Natural killer cell (primary cell): ENCODE measurements around the gene CHM. TPM values are rescaled to one million over a fixed set of nuclear protein-coding genes. Genes with fewer than 3 reads are reported as not detected.

ENCODE experiments used
- ATAC-seq, 3 donors: fragments of 150-1000 bp in 2 of 3; fragments of 200-7000 bp in 1 of 3; cut with Tn5 transposase; 1 replicate in 1 of 3; 2 replicates in 2 of 3; pipeline ENCODE4 v1.10.0; 2021; ENCODE audit warnings: mild to moderate bottlenecking in 2 of 3, moderate library complexity in 2 of 3
- DNase-seq, 2 donors: peaks; one replicate each; pipeline versions ENCODE4 v3.0.0 to v3.0.0-alpha.2; 2013 to 2021; ENCODE audit warnings: mixed read lengths in 1 of 2
- H3K27ac ChIP-seq: one replicate; pipeline ENCODE4 v1.5.1; 2013; ENCODE audit warnings: mild to moderate bottlenecking, low read length
- H3K27me3 ChIP-seq: one replicate; pipeline ENCODE4 v1.6.1; 2013; ENCODE audit warnings: low read length; ENCODE audit not compliant: control insufficient read depth, insufficient read depth
- H3K36me3 ChIP-seq: one replicate; pipeline ENCODE4 v1.6.1; 2013; ENCODE audit warnings: low read length; ENCODE audit not compliant: control insufficient read depth, insufficient read depth
- H3K4me1 ChIP-seq: one replicate; pipeline ENCODE4 v1.6.1; 2013; ENCODE audit warnings: low read length; ENCODE audit not compliant: control insufficient read depth, insufficient read depth
- H3K4me3 ChIP-seq: one replicate; pipeline ENCODE4 v1.5.1; 2013; ENCODE audit warnings: low read length
- H3K9me3 ChIP-seq: one replicate; pipeline ENCODE4 v1.6.1; 2013; ENCODE audit warnings: low read length; ENCODE audit not compliant: control insufficient read depth, insufficient read depth
- H3K27ac Mint-ChIP-seq, 2 donors: one replicate each; pipeline ENCODE4 v1.8.0; 2022; ENCODE audit warnings: mild to moderate bottlenecking in 2 of 2, mixed read lengths in 2 of 2, moderate library complexity in 1 of 2
- H3K27me3 Mint-ChIP-seq, 2 donors: one replicate each; pipeline ENCODE4 v1.8.0; 2022; ENCODE audit warnings: low read depth in 2 of 2, mixed read lengths in 2 of 2
- H3K36me3 Mint-ChIP-seq: one replicate; pipeline ENCODE4 v1.8.0; 2022; ENCODE audit warnings: mixed read lengths
- H3K4me1 Mint-ChIP-seq, 2 donors: one replicate each; pipeline ENCODE4 v1.8.0; 2022; ENCODE audit warnings: mixed read lengths in 2 of 2
- H3K4me3 Mint-ChIP-seq: one replicate; pipeline ENCODE4 v1.8.0; 2022; ENCODE audit warnings: mild to moderate bottlenecking, moderate library complexity, mixed read lengths
- H3K9me3 Mint-ChIP-seq, 2 donors: one replicate each; pipeline ENCODE4 v1.8.0; 2022; ENCODE audit warnings: mixed read lengths in 2 of 2
- WGBS: methylation state at CpG from one replicate; pipeline ENCODE4 v1.1.7; 2013; ENCODE audit warnings: missing lambda C conversion rate; ENCODE audit not compliant: insufficient coverage; 5-methylcytosine and 5-hydroxymethylcytosine counted together
- intact Hi-C: fragments of 100-400 bp; cut with micrococcal nuclease; formaldehyde crosslinking; loops from one replicate; pipeline ENCODE4 v1.14.2; 2022
- total RNA-seq, 4 donors: library from RNA; stranded (reverse); fragments of 120-200 nt in 1 of 4; gene quantifications; one replicate each; pipeline versions ENCODE4 v1.2.3 to v1.2.4, GENCODE V29; 2013 to 2022
- TF ChIP-seq, protein P1 (sequence below): fragments of 200-600 bp; IDR thresholded peaks from one replicate; pipeline ENCODE4 v1.8.0; 2022; ENCODE audit warnings: antibody characterized with exemption

CHM gene
- total RNA-seq, 3 donors from 2014 or later (not counting 1 experiment from before 2014, with no cell fraction given): 11.8 to 20.2 (median 16.5) TPM

DNA sequence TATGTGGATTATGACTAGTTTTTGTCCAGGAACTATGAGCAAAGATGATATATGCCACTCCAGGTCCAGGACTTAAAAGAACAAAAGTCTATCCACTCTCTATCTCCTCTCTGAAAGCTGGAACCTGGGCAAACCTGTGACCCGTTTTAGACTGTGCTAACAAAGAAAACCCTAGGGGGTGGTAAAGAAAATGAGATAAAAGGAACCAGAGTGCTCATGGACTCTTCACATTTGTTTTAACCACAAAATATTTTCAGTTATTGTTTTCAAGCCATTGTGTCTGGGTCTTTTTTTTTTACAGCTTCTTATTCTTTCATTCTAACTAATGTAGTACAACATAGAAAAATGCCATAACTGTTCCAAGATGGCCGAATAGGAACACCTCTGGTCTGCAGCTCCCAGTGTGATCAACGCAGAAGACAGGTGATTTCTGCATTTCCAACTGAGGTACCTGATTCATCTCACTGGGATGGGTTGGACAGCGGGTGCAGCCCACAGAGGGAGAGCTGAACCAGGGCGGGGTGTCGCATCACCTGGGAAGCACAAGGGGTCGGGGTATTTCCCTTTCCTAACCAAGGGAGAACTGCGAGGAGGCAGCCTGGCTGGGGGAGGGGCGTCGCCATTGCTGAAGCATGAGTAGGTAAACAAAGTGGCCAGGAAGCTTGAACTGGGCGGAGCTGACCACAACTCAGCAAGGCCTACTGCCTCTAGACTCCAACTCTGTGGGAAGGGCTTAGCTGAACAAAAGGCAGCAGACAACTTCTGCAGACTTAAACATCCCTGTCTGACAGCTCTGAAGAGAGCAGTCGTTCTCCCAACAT lies 45.1 kb downstream of the CHM start:
- H3K4me3 Mint-ChIP-seq: peak overlapping the region; percentile 61
- intact Hi-C loops: no loop called here
- ATAC-seq: peak in 2 of 3 donors; percentile 42

DNA sequence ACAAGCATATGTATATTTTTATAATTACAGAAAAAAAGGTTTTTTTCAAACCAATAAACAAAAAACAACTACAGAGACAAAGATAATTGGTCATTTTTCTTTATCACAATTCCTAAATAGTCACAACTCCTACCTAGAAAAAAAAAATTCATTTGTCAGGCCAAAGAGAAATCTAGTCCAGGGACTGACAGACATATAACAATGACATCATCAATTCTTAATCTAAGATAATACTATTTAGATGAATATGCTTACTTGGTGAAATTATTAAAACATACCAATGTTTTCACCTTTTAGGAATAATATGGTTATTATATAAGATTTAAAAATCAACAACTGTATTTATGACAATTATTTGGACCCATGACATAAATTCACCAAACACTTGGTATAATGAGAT lies 48.4 kb downstream of the CHM start:
- intact Hi-C loops: no loop called here
- peaks cover 37 to 39% of the 10 kb centered on the region in 2 donors for H3K4me1 Mint-ChIP-seq

More for the DNA sequence above, 45.1 kb downstream of the CHM start:
- Mint-ChIP-seq H3K4me1 (peaks cover 40 to 42% of the 10 kb centered on the region in 2 donors), H3K27ac (peak overlapping the region; percentile 67 to 74), H3K27me3 (no peaks in the 10 kb centered on the region), H3K36me3 (no peaks in the 10 kb centered on the region), H3K9me3 (no peaks in the 10 kb centered on the region)
- 64% methylated on average over 7 of the region's 12 CpGs for WGBS
- peak overlapping the region; percentile 29 for H3K27ac ChIP-seq
- peaks cover 13% of the 10 kb centered on the region for H3K4me1 ChIP-seq
- no peaks in the 10 kb centered on the region for H3K9me3 ChIP-seq
- no peaks in the 10 kb centered on the region for H3K27me3 ChIP-seq
- peak in 1 of 2 donors; percentile 22 for DNase-seq
- TF ChIP-seq, protein P1, sequence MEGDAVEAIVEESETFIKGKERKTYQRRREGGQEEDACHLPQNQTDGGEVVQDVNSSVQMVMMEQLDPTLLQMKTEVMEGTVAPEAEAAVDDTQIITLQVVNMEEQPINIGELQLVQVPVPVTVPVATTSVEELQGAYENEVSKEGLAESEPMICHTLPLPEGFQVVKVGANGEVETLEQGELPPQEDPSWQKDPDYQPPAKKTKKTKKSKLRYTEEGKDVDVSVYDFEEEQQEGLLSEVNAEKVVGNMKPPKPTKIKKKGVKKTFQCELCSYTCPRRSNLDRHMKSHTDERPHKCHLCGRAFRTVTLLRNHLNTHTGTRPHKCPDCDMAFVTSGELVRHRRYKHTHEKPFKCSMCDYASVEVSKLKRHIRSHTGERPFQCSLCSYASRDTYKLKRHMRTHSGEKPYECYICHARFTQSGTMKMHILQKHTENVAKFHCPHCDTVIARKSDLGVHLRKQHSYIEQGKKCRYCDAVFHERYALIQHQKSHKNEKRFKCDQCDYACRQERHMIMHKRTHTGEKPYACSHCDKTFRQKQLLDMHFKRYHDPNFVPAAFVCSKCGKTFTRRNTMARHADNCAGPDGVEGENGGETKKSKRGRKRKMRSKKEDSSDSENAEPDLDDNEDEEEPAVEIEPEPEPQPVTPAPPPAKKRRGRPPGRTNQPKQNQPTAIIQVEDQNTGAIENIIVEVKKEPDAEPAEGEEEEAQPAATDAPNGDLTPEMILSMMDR: no peak
- no peaks in the 10 kb centered on the region for H3K36me3 ChIP-seq
- no peak overlapping the region for H3K4me3 ChIP-seq

DNA sequence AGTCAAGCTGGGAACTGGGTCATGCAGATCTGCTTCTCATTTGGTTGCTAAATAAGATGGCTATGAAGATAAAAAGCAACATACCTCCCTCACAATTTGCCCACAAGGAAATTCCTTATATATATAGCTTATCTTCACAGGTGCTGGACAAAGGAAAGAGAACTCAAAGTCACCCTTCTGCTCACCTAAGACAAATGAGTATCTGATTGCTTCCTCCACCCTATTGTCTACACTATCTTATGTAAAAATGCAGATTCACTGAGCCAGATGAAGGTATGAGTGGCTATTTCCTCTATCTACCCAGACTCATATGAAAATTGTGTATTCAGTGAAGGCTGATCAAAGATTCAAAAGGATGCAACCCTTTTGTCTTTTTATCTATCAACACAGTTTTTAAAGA lies 50.8 kb downstream of the CHM start:
- H3K4me3 ChIP-seq: no peak overlapping the region
- ATAC-seq (no peak), DNase-seq (no peak)
- no peaks in the 10 kb centered on the region for H3K9me3 ChIP-seq
- intact Hi-C loops: no loop called here
- H3K27me3 ChIP-seq: no peaks in the 10 kb centered on the region
- Mint-ChIP-seq H3K27me3 (no peaks in the 10 kb centered on the region), H3K4me1 (peaks cover 22 to 27% of the 10 kb centered on the region in 2 donors), H3K9me3 (no peaks in the 10 kb centered on the region), H3K4me3 (no peak overlapping the region), H3K36me3 (no peaks in the 10 kb centered on the region), H3K27ac (no peak overlapping the region)
- no peak overlapping the region for H3K27ac ChIP-seq
- no peaks in the 10 kb centered on the region for H3K4me1 ChIP-seq
- H3K36me3 ChIP-seq: no peaks in the 10 kb centered on the region
- TF ChIP-seq, protein P1: no peak

More for the DNA sequence above, 48.4 kb downstream of the CHM start:
- Mint-ChIP-seq H3K27me3 (no peaks in the 10 kb centered on the region), H3K36me3 (no peaks in the 10 kb centered on the region), H3K4me3 (no peak overlapping the region), H3K27ac (no peak overlapping the region), H3K9me3 (no peaks in the 10 kb centered on the region)
- TF ChIP-seq, protein P1: no peak
- Histone ChIP-seq H3K4me1 (peaks cover 13% of the 10 kb centered on the region), H3K9me3 (no peaks in the 10 kb centered on the region), H3K36me3 (no peaks in the 10 kb centered on the region), H3K4me3 (no peak overlapping the region), H3K27me3 (no peaks in the 10 kb centered on the region), H3K27ac (no peak overlapping the region)
- no peak for DNase-seq
- no peak for ATAC-seq

DNA sequence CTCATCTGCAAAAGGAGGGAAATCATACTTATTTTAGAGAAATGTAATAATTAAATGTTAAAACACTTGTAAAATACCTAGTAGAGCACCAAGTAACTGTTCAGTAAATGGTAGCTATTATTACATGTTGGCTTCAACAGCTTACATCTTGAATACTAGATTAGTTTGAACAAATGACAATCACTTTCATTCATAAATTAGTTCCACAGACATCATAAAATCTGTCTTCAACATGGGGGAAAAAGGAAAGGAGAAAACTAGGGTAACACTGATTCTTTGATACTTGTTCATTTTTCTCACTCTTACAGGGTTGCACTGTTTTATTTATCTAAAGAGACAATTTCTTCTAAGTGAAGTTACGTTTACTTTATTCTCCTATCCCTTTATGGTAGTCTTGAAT lies 51.7 kb downstream of the CHM start:
- Mint-ChIP-seq H3K4me1 (peaks cover 17 to 22% of the 10 kb centered on the region in 2 donors), H3K4me3 (no peak overlapping the region), H3K36me3 (no peaks in the 10 kb centered on the region), H3K27me3 (no peaks in the 10 kb centered on the region), H3K27ac (no peak overlapping the region), H3K9me3 (no peaks in the 10 kb centered on the region)
- H3K4me1 ChIP-seq: no peaks in the 10 kb centered on the region
- H3K36me3 ChIP-seq: no peaks in the 10 kb centered on the region
- H3K9me3 ChIP-seq: no peaks in the 10 kb centered on the region
- intact Hi-C loops: no loop called here
- DNase-seq (no peak), ATAC-seq (no peak)
- H3K4me3 ChIP-seq: no peak overlapping the region
- TF ChIP-seq, protein P1: no peak
- no peaks in the 10 kb centered on the region for H3K27me3 ChIP-seq
- no peak overlapping the region for H3K27ac ChIP-seq
- WGBS: no CpG with 5 or more reads among the region's 1 CpG
